ENCODE measurements around the gene RAMP2. TPM values are rescaled to one million over a fixed set of nuclear protein-coding genes. Genes with fewer than 3 reads are reported as not detected.
A peak's percentile ranks its signal among the peaks of the same experiment; 100 is the strongest.

The RAMP2 gene
- total RNA-seq, 1 experiment from 2014 or later: 11.7 TPM

GRCh38 chr17:42797067-42798007 lies 36.3 kb downstream of the RAMP2 start:
- no peaks in the 10 kb centered on the region for H3K79me2 ChIP-seq (ENCODE audit: insufficient read depth, low read length)
- Mint-ChIP-seq H3K36me3 (ENCODE audit: insufficient read depth in 1 of 3, low read depth in 3 of 3) (peaks cover 5 to 24% (median 20%) of the 10 kb centered on the region in 3 experiments; a peak in 6 of 7 replicates), H3K27ac (peak overlapping the region in 1 of 3 experiments; percentile 75; a peak in 2 of 7 replicates), H3K27me3 (ENCODE audit: low read depth) (peaks cover 27% of the 10 kb centered on the region), H3K9me3 (peaks cover 5 to 8% of the 10 kb centered on the region in 2 experiments), H3K4me1 (peaks cover 6 to 7% of the 10 kb centered on the region in 2 experiments), H3K4me3 (peak overlapping the region; percentile 92)
- H2BK120ac ChIP-seq (ENCODE audit: low read depth, low read length, poor library complexity, severe bottlenecking): no peak overlapping the region
- H3K4me2 ChIP-seq (ENCODE audit: insufficient read depth, insufficient read length, low read length): peak overlapping the region; percentile 70
- H2AFZ ChIP-seq (ENCODE audit: low read length): no peak overlapping the region
- no peak overlapping the region for H2BK12ac ChIP-seq (ENCODE audit: insufficient read length, low read depth, low read length)
- no peak overlapping the region for H3T11ph ChIP-seq (ENCODE audit: low read length)
- no peaks in the 10 kb centered on the region for H3K79me1 ChIP-seq (ENCODE audit: insufficient read depth, low read depth, low read length, poor library complexity, severe bottlenecking)
- DNase-seq: no peak
- H3K27ac ChIP-seq (ENCODE audit: insufficient read length, low read depth, low read length): no peak overlapping the region
- no peaks in the 10 kb centered on the region; the same call in 1 of the 2 replicates for H3K4me1 ChIP-seq (ENCODE audit: insufficient read depth, low read length)
- no peak overlapping the region for H4K8ac ChIP-seq (replicated peaks; ENCODE audit: insufficient read length, low read depth, low read length)
- no peak overlapping the region for H4K5ac ChIP-seq (ENCODE audit: insufficient read length, low read depth, low read length)
- H3K9me3 ChIP-seq (ENCODE audit: control insufficient read depth, low read depth, low read length): no peaks in the 10 kb centered on the region
- no peaks in the 10 kb centered on the region for H4K20me1 ChIP-seq (ENCODE audit: control insufficient read depth, insufficient read depth, insufficient read length)
- no peak overlapping the region for H4K91ac ChIP-seq (ENCODE audit: insufficient read length, low read depth, low read length)
- no peak overlapping the region for H3K4ac ChIP-seq (ENCODE audit: low read depth, low read length)
- no peak overlapping the region for H3K14ac ChIP-seq (ENCODE audit: insufficient read depth, low read length)
- TF ChIP-seq CTCF (conservative IDR thresholded peaks at IDR 0.05): no peak
- no peak overlapping the region for H3K18ac ChIP-seq (ENCODE audit: insufficient read length, low read depth, low read length)
- peak overlapping the region; percentile 86 for H3K9ac ChIP-seq (ENCODE audit: extremely low read depth, insufficient read length, low read length)
- WGBS (ENCODE audit: extremely low coverage, insufficient read length, low lambda C conversion rate): no CpG with 5 or more reads among the region's 10 CpGs
- H3K27me3 ChIP-seq (ENCODE audit: insufficient read depth, low read length): no peaks in the 10 kb centered on the region
- no peak overlapping the region for H3K23ac ChIP-seq (ENCODE audit: insufficient read length, low read depth, low read length)
- H2BK20ac ChIP-seq (ENCODE audit: low read depth, low read length, poor library complexity, severe bottlenecking): no peak overlapping the region
- no peak overlapping the region for H2BK5ac ChIP-seq (ENCODE audit: insufficient read length, low read length)
- H3K23me2 ChIP-seq (ENCODE audit: insufficient read length, low read depth, low read length, poor library complexity, severe bottlenecking): no peaks in the 10 kb centered on the region
- no peak overlapping the region for H2AK5ac ChIP-seq (ENCODE audit: insufficient read length, low read length)
- no peak overlapping the region for H3K56ac ChIP-seq (ENCODE audit: insufficient read length, low read depth, low read length)
- no peak overlapping the region for H2BK15ac ChIP-seq (ENCODE audit: low read depth, low read length)

Data from H9 (cell line).